GM10266 (cell line): ENCODE results near the gene NF1.

Experiments used
- DNase-seq: peaks from one replicate; pipeline ENCODE4 v3.0.0; 2012; ENCODE audit errors: extremely low spot score
- TF ChIP-seq, protein P1 (sequence below): IDR thresholded peaks from 2 replicates; pipeline ENCODE4 v1.5.1; 2012; ENCODE audit warnings: mild to moderate bottlenecking, low read depth; ENCODE audit not compliant: control insufficient read depth, insufficient read depth; ENCODE audit errors: missing control alignments

The NF1 gene

DNA sequence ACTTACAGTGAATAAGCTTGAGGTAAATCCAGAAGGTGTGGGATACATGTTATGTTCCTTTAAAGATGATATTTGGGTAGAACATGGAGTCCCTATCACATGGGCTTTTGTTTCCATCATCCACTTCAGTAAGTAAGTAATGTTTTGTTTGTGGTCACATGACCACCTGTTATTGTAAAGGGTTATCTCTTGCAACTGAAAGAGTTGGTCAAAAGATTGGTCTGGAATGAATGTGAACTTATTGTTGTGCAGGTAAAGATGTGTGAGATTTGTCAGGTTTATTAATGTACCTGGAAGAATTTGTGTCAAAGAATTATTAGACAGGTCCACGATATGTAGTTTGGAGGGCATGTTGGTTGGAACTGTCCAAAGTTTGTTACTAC is 200.7 kb downstream of the NF1 start:
- DNase-seq: no peak
- TF ChIP-seq, protein P1, sequence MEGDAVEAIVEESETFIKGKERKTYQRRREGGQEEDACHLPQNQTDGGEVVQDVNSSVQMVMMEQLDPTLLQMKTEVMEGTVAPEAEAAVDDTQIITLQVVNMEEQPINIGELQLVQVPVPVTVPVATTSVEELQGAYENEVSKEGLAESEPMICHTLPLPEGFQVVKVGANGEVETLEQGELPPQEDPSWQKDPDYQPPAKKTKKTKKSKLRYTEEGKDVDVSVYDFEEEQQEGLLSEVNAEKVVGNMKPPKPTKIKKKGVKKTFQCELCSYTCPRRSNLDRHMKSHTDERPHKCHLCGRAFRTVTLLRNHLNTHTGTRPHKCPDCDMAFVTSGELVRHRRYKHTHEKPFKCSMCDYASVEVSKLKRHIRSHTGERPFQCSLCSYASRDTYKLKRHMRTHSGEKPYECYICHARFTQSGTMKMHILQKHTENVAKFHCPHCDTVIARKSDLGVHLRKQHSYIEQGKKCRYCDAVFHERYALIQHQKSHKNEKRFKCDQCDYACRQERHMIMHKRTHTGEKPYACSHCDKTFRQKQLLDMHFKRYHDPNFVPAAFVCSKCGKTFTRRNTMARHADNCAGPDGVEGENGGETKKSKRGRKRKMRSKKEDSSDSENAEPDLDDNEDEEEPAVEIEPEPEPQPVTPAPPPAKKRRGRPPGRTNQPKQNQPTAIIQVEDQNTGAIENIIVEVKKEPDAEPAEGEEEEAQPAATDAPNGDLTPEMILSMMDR: no peak

DNA sequence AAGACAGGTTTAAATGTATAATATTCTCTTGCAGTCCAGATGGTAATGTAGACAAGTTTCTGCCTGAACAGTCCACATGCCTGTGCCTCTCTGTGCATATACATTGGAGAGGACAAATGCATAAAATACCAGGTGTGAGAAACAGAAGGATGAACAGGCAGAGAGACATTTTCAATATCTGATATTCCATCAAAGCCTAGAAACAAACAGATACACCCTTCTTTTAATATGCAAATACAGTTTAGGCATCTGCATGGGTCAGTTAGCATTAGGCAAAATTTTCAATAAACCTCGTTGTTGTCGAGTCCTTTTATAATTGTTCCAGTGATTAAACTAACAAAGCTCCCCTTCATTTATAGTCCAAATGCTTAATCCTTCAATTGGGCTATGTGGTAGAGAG is 201.4 kb downstream of the NF1 start:
- DNase-seq: no peak
- TF ChIP-seq, protein P1: no peak

GRCh38 chr17:31297090-31297489 is 202.3 kb downstream of the NF1 start, which contains the start of gene OMG:
Gene OMG, minus strand, starts transcription at chr17:31297239. Its CDS starts 908 bp downstream, at chr17:31296331.
- TF ChIP-seq, protein P1: no peak
- no peak for DNase-seq

DNA sequence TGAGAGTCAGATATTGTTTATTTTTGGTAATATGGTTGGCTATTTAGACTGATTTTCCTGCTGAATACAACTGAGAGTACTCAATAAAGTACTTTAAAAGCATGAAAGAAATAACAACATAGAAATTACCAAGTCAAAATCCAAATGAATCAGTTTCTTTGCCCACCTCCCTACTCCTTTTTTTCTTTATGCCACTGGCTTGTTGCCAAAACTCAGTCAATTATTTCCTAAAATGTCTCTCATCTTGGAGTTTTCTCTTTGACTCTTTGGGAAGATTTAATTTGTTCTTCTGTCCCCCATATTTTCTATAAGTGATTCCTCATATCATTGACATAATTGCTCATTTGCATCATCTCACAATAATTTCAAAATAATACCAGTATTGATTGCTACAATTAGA is 204.8 kb downstream of the NF1 start:
- no peak for DNase-seq
- TF ChIP-seq, protein P1: no peak

DNA sequence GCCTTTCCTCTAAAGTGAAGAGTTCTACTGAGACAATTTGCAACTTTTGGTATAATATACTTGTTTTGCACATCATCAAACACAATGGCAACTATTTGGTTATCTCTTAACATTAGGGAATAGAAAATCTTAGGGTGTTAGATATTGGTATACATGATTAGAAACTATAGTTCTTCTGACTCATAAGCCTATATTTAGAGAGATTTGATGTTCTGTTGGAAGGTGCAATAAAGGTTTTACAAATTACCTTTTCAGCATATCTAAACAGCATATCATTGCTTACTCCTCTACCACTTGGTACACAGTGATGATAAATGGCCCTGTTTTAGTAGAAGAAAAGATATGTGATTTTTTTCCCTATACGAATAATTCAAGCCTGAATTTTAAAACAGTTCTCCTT is 212.9 kb downstream of the NF1 start:
- TF ChIP-seq, protein P1: no peak
- DNase-seq: no peak

- DNase-seq: peak; percentile 32
- TF ChIP-seq, protein P1: no peak
These were observed 213.9 kb downstream of the NF1 start for GRCh38 chr17:31308372-31309334.

DNA sequence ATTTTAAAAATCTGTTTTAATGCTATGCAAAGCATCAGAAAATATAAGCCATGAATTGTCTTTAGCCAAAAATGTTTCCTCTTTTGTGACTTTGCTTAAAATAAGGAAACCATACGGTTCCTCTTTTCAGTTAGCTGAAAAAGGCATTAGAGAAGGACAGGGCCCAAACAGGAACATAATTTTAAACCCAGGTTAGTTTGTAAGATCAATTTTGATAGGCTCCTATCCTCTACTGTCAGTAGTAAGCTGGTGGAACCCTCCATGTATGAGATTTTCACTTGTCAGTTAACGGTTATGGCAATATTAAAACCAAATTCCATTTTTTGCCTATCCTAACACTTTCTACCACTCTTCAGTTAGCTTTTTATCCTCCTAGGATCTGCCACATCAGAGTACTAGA is 214.8 kb downstream of the NF1 start:
- DNase-seq: peak; percentile 43
- TF ChIP-seq, protein P1: no peak
